Suprapubic skin (tissue), 4 donors: ENCODE measurements around the gene USP7. TPM values are rescaled to one million over a fixed set of nuclear protein-coding genes. Genes with fewer than 3 reads are reported as not detected.

Experiments
- DNase-seq, 2 donors: peaks; one replicate each; pipeline ENCODE4 v3.0.0-alpha.2; 2019; ENCODE audit warnings: low spot score in 2 of 2
- H3K27ac ChIP-seq: fragments of 200-600 bp; sonication (generic); one replicate; pipeline ENCODE4 v1.5.1; 2019
- H3K27me3 ChIP-seq: fragments of 200-600 bp; sonication (generic); one replicate; pipeline ENCODE4 v1.5.1; 2019
- H3K36me3 ChIP-seq: fragments of 200-600 bp; sonication (generic); one replicate; pipeline ENCODE4 v1.5.1; 2019
- H3K4me1 ChIP-seq: fragments of 200-600 bp; sonication (generic); one replicate; pipeline ENCODE4 v1.5.1; 2019
- H3K4me3 ChIP-seq: fragments of 200-600 bp; sonication (generic); one replicate; pipeline ENCODE4 v1.5.1; 2019; ENCODE audit warnings: mild to moderate bottlenecking
- H3K9me3 ChIP-seq: fragments of 200-600 bp; sonication (generic); one replicate; pipeline ENCODE4 v1.5.1; 2019
- EP300 ChIP-seq: sonication (generic); formaldehyde crosslinking; IDR thresholded peaks from one replicate; pipeline ENCODE4 v1.6.1; 2017; ENCODE audit warnings: antibody characterized with exemption
- POLR2A ChIP-seq, 2 donors: fragments of 450-650 bp; IDR thresholded peaks; one replicate each; pipeline ENCODE4 v1.6.1; 2017; ENCODE audit warnings: antibody characterized with exemption in 2 of 2, mild to moderate bottlenecking in 2 of 2, moderate library complexity in 2 of 2
- POLR2AphosphoS5 ChIP-seq, 3 donors: sonication (generic); formaldehyde crosslinking; IDR thresholded peaks; one replicate each; pipeline ENCODE4 v1.6.1; 2017; ENCODE audit warnings: antibody characterized with exemption in 3 of 3
- WGBS: methylation state at CpG from one replicate; pipeline ENCODE4 v1.1.5; 2018; 5-methylcytosine and 5-hydroxymethylcytosine counted together
- total RNA-seq, 4 donors: library from RNA; depleted of rRNA; stranded (reverse); fragments of >200 nt; gene quantifications; one replicate each; pipeline ENCODE4 v1.1.0, GENCODE V29; 2016
- TF ChIP-seq, protein P1 (sequence below), 2 donors: fragments of 200-600 bp in 1 of 2; fragments of 450-650 bp in 1 of 2; sonication (generic) in 1 of 2; IDR thresholded peaks; one replicate each; pipeline ENCODE4 v1.5.1; 2016 to 2019; ENCODE audit warnings: antibody characterized with exemption in 2 of 2, mild to moderate bottlenecking in 1 of 2, moderate library complexity in 1 of 2

Gene USP7
- total RNA-seq, 4 donors from 2014 or later = 94.7 to 135 (median 119) TPM

DNA sequence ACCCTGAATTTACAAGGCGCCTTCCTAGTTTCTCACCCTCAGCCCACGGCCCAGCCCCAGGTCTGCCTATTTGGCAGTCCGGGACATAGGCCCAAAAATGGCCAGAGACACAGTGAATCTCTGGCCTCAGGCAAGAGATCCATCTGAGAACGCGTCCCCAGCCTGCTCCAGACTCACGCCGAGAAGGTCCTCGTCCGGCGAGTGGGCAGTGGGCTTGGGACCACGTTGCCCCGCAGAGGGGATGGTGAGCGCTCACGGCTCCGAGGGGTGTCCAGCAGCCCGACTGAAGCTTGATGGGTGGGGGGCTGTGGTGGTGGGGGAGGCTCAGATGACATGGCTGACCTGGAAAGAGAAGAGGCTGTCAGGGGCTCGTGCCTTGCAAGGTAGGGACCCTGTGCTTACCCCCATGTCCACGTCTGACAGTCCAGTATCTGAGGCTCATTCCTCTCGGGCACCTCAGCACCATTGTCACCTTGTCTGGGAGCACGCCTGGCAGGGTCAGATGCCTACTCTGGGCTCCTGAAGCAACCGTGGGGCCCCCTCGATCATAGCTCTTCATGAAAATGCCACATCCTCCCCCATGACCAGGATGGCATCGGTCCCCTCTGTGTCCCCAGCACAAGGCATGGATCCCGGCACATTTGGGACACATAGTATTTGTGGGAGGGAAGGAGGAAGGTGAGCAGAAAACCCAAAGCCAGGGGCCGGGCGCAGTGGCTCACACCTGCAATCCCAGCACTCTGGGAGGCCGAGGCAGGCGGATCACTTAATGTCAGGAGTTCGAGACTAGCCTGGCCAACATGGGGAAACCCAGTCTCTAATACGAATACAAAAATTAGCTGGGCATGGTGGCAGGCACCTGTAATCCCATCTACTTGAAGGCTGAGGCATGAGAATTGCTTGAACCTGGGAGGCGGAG, 104.5 kb downstream of the USP7 start:
- H3K4me3 ChIP-seq = no peak overlapping the region
- WGBS = 92% methylated on average over 21 of the region's 31 CpGs
- DNase-seq = no peak
- no peaks in the 10 kb centered on the region for H3K9me3 ChIP-seq
- peaks cover 41% of the 10 kb centered on the region for H3K36me3 ChIP-seq
- no peak for TF ChIP-seq POLR2A (IDR thresholded peaks at IDR 0.05)
- no peak for TF ChIP-seq EP300
- TF ChIP-seq, protein P1, sequence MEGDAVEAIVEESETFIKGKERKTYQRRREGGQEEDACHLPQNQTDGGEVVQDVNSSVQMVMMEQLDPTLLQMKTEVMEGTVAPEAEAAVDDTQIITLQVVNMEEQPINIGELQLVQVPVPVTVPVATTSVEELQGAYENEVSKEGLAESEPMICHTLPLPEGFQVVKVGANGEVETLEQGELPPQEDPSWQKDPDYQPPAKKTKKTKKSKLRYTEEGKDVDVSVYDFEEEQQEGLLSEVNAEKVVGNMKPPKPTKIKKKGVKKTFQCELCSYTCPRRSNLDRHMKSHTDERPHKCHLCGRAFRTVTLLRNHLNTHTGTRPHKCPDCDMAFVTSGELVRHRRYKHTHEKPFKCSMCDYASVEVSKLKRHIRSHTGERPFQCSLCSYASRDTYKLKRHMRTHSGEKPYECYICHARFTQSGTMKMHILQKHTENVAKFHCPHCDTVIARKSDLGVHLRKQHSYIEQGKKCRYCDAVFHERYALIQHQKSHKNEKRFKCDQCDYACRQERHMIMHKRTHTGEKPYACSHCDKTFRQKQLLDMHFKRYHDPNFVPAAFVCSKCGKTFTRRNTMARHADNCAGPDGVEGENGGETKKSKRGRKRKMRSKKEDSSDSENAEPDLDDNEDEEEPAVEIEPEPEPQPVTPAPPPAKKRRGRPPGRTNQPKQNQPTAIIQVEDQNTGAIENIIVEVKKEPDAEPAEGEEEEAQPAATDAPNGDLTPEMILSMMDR (IDR thresholded peaks at IDR 0.05) = no peak
- TF ChIP-seq POLR2AphosphoS5 (IDR thresholded peaks at IDR 0.05) = no peak
- H3K4me1 ChIP-seq = peaks cover 16% of the 10 kb centered on the region
- no peaks in the 10 kb centered on the region for H3K27me3 ChIP-seq
- no peak overlapping the region for H3K27ac ChIP-seq

DNA sequence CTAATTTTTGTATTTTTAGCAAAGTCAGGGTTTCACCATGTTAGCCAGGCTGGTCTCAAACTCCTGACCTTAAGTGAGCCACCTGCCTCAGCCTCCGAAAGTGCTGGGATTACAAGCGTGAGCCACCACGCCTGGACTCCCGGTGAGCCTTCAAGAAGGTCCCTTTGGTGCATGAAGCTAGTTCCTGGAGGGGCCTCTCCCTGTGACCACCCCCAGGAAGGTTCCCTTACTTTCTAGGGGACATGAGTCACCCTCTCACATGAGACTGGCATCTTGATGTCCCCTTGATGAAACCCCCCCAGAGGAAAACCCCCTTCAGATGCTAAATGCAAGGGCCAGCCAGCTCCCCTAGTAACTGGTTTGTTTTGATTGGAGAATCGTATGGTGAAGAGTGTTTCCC, 107.7 kb downstream of the USP7 start:
- TF ChIP-seq, protein P1 (IDR thresholded peaks at IDR 0.05) = no peak
- no peak for TF ChIP-seq POLR2AphosphoS5 (IDR thresholded peaks at IDR 0.05)
- no peak for TF ChIP-seq EP300
- no peak for TF ChIP-seq POLR2A (IDR thresholded peaks at IDR 0.05)
- DNase-seq = no peak
- Histone ChIP-seq H3K36me3 (peaks cover 52% of the 10 kb centered on the region), H3K4me1 (peaks cover 3% of the 10 kb centered on the region), H3K4me3 (no peak overlapping the region), H3K27ac (no peak overlapping the region), H3K9me3 (no peaks in the 10 kb centered on the region), H3K27me3 (no peaks in the 10 kb centered on the region)
- 64% methylated on average over 5 of the region's 5 CpGs for WGBS

DNA sequence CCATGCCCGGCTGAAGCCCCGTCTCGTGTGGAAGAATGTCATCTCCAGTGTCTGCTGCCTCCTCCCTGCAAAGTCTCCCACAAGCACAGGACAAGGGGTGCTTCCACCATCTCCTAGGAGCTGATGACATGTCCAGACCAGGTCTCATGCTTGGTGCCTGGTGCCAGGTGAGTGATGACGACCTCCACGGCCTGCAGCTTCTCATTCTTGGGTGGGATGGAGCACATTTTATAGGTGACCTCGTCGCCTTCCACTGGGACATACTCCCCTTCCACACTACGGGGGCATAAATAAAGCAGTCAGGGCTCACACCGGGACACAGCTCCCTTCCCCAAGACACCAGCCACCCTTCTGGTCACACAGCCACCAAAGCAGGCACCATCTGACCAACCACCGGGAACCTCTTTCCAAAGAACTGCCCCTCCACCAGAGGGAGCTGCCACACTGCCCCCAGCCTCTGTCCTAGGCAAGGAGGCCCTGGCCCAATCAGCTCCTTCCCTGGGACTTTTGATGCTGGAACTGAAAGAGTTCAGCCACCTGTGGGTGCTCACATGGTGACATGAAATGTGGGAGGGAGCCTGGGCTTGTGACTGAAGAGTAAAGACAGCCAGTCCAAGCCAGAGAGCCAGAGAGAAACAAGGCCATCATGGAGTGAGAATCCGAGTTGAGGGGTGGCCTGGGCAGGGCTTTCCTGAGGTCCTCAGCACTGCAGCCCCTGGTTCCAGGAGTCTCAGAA, 108.5 kb downstream of the USP7 start:
- H3K27ac ChIP-seq = no peak overlapping the region
- H3K27me3 ChIP-seq = no peaks in the 10 kb centered on the region
- no peak overlapping the region for H3K4me3 ChIP-seq
- peaks cover 6% of the 10 kb centered on the region for H3K4me1 ChIP-seq
- no peak for DNase-seq
- H3K9me3 ChIP-seq = no peaks in the 10 kb centered on the region
- 96% methylated on average over 6 of the region's 11 CpGs for WGBS
- peaks cover 52% of the 10 kb centered on the region for H3K36me3 ChIP-seq
- no peak for TF ChIP-seq EP300
- TF ChIP-seq POLR2A (IDR thresholded peaks at IDR 0.05) = no peak
- TF ChIP-seq, protein P1 (IDR thresholded peaks at IDR 0.05) = no peak
- TF ChIP-seq POLR2AphosphoS5 (IDR thresholded peaks at IDR 0.05) = no peak

DNA sequence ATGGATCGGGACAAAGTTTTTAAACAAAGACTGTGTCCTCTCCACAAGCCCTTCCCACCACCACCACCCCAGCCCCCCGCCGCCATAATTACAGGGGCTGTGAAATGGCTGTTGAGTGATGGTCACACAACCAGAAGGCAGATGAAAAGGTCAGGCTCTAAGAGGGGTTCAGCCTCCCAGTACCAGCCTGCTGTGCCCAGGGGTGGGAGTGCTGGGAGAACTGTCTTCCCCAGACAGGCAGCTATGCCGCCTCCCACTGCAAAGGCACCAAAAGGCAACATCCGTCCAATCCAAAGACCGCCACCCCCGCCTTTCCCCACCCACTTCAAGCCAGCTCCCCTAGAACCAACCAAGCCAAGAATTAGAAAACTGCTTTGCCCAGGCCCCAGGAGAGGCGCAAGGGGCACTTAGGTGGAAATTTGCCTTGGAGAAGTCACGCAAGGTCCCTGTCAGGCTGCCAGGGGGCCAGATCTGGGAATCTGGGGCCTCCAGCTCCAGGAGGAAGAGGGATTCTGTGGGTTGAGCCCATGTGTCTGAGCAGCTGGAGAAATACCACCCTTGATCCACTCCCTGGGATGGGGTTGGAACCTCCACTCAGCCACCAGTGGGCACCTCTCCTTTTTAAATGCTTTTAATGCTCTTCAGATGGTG, 109.3 kb downstream of the USP7 start:
- TF ChIP-seq POLR2AphosphoS5 (IDR thresholded peaks at IDR 0.05) = no peak
- TF ChIP-seq POLR2A (IDR thresholded peaks at IDR 0.05) = no peak
- no peak for TF ChIP-seq EP300
- H3K27me3 ChIP-seq = no peaks in the 10 kb centered on the region
- no peak for DNase-seq
- WGBS = 89% methylated on average over 9 of the region's 9 CpGs
- H3K27ac ChIP-seq = no peak overlapping the region
- H3K4me3 ChIP-seq = no peak overlapping the region
- peaks cover 8% of the 10 kb centered on the region for H3K4me1 ChIP-seq
- H3K9me3 ChIP-seq = no peaks in the 10 kb centered on the region
- peaks cover 60% of the 10 kb centered on the region for H3K36me3 ChIP-seq

DNA sequence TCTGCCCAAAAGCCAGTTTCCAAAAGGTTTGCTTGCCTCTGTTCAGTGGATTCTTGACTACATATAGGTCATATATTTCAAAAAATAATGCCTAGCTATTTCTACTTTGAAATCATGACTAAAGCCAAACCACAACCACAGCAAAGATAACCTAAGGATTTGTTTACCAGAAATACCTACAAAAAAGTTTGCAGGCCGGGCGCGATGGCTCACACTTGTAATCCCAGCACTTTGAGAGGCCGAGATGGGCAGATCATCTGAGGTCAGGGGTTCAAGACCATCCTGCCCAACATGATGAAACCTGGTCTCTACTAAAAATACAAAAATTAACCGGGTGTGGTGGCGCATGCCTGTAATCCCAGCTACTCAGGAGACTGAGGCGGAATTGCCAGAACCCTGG, 110.1 kb downstream of the USP7 start:
- TF ChIP-seq POLR2A (IDR thresholded peaks at IDR 0.05) = no peak
- TF ChIP-seq, protein P1 (IDR thresholded peaks at IDR 0.05) = no peak
- TF ChIP-seq POLR2AphosphoS5 (IDR thresholded peaks at IDR 0.05) = no peak
- TF ChIP-seq EP300 = no peak
- Histone ChIP-seq H3K27me3 (no peaks in the 10 kb centered on the region), H3K9me3 (no peaks in the 10 kb centered on the region), H3K4me3 (no peak overlapping the region), H3K36me3 (peaks cover 62% of the 10 kb centered on the region), H3K27ac (no peak overlapping the region), H3K4me1 (peaks cover 8% of the 10 kb centered on the region)
- WGBS = 86% methylated on average over 7 of the region's 7 CpGs
- no peak for DNase-seq
